HepG2 (cell line): Measurements from ENCODE around the gene CRYGA. TPM values are rescaled to one million over a fixed set of nuclear protein-coding genes. Genes with fewer than 3 reads are reported as not detected.
A peak's percentile ranks its signal among the peaks of the same experiment; 100 is the strongest.

Experiments used
- HOXA3 ChIP-seq: sonication (generic); formaldehyde crosslinking; IDR thresholded peaks from 2 replicates; pipeline ENCODE4 v1.5.0; 2020; ENCODE audit warnings: missing genetic modification reagents
- KLF12 ChIP-seq: sonication (generic); formaldehyde crosslinking; IDR thresholded peaks from 2 replicates; pipeline ENCODE4 v1.4.0; 2020; ENCODE audit warnings: missing genetic modification reagents, borderline replicate concordance
- MEIS1 ChIP-seq: sonication (generic); formaldehyde crosslinking; IDR thresholded peaks from 2 replicates; pipeline ENCODE4 v1.9.0; 2021; ENCODE audit warnings: mild to moderate bottlenecking, missing genetic modification reagents, moderate library complexity, borderline replicate concordance
- REPIN1 ChIP-seq: sonication (generic); formaldehyde crosslinking; IDR thresholded peaks from 2 replicates; pipeline ENCODE4 v1.8.0; 2022; ENCODE audit warnings: missing genetic modification reagents, low read depth, mild to moderate bottlenecking, borderline replicate concordance
- ZBTB20 ChIP-seq: sonication (generic); formaldehyde crosslinking; IDR thresholded peaks from 2 replicates; pipeline ENCODE4 v1.8.1; 2023; ENCODE audit warnings: missing genetic modification reagents, low read depth, mild to moderate bottlenecking, borderline replicate concordance
- ZNF136 ChIP-seq: sonication (generic); formaldehyde crosslinking; IDR thresholded peaks from 2 replicates; pipeline ENCODE4 v1.8.1; 2022; ENCODE audit warnings: low read depth, mild to moderate bottlenecking, moderate library complexity, missing genetic modification reagents
- ZNF292 ChIP-seq: sonication (generic); formaldehyde crosslinking; IDR thresholded peaks from 2 replicates; pipeline ENCODE4 v1.8.1; 2022; ENCODE audit warnings: mild to moderate bottlenecking, low read depth, missing genetic modification reagents, borderline replicate concordance
- ZNF44 ChIP-seq: sonication (generic); formaldehyde crosslinking; IDR thresholded peaks from 2 replicates; pipeline ENCODE4 v1.5.1; 2020; ENCODE audit warnings: mild to moderate bottlenecking, missing genetic modification reagents
- ZNF850 ChIP-seq: sonication (generic); formaldehyde crosslinking; conservative IDR thresholded peaks from 2 replicates; pipeline ENCODE4 v1.9.0; 2021; ENCODE audit warnings: mild to moderate bottlenecking, missing genetic modification reagents
- polyA plus RNA-seq, 8 experiments: library from polyadenylated mRNA; depleted of rRNA in 3 of 8; stranded (reverse) in 7 of 8; unstranded in 1 of 8; fragments of >200 nt; fragmentation: Illumina TruSeq in 4 of 8; extraction: Trizol in 4 of 8; gene quantifications; 2 replicates each; pipeline versions ENCODE4 v1.2.1 to v1.2.3, GENCODE V29; 2011 to 2016; ENCODE audit warnings: low read depth in 4 of 8, missing spikeins in 1 of 8, mixed read lengths in 1 of 8; ENCODE audit not compliant: insufficient read depth in 1 of 8
- total RNA-seq, 5 experiments: library from RNA; depleted of rRNA; stranded (reverse); fragments of >200 nt; fragmentation: Illumina TruSeq; extraction: Trizol; gene quantifications; 2 replicates each; pipeline ENCODE4 v1.2.3, GENCODE V29; 2016; ENCODE audit warnings: low read depth in 1 of 5
- TF ChIP-seq, protein P1 (sequence below): sonication (generic); formaldehyde crosslinking; IDR thresholded peaks from 2 replicates; pipeline ENCODE4 v1.8.0; 2023; ENCODE audit warnings: mild to moderate bottlenecking, missing genetic modification reagents
- TF ChIP-seq, protein P2 (sequence below): sonication (generic); formaldehyde crosslinking; IDR thresholded peaks from 2 replicates; pipeline ENCODE4; 2020; ENCODE audit warnings: missing genetic modification reagents, mild to moderate bottlenecking, borderline replicate concordance

CRYGA gene
- total and polyA plus RNA-seq, 2 of the 13 experiments (the other 11 are each of a cell fraction or from before 2014, with no cell fraction given): not detected

DNA sequence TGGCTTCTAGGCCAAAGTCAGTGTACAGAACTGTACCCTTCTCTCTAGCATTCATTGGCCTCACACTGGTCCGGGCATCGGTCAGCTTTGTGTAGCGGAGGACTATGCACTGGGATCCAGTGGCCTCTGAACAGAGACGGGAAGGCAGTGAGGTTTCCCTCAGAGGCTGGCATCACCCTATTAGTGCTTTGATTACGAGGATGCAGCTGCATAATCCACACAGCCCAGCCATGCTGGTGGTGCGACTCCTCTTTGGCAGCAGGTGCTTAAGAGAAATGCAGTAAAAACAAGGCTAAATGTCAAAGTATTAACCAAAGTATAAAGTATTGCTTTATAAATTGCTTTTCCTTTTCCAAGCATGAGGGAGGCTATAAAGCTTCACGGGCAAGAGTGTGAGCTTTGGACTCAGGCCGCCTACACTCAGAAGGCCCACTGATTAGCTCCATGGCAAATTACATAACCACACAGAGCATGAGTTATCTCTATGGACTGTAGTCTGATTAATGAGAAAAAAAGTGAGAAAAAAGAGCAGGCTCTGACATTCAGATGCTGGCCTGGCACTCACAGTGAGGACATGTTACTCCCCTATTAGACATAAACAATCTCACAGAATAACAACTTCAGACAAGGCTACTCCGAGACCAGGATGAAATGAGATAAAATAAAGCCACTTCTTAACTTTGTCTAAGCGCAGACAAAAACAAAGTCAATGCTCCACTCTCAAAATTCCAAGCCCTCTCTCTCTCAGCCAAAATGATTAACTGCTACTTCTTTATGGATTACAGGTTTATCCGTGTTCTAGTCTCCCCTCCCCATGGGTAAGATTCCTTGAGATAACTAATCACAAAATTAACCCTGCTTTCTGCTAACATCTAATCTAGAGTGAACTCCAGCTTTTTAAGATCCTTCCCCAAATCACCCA, 27.3 kb downstream of the CRYGA start (continued):
- peak; percentile 68; the same call in 1 of the 2 replicates for TF ChIP-seq ZNF292 (CRISPR knock-in tag)
- TF ChIP-seq ZNF850 (CRISPR knock-in tag): no peak
- TF ChIP-seq MEIS1 (CRISPR knock-in tag): no peak
- TF ChIP-seq HOXA3 (CRISPR knock-in tag): peak; percentile 67; the same call in 1 of the 2 replicates
- no peak for TF ChIP-seq ZNF136 (CRISPR knock-in tag)
- TF ChIP-seq ZBTB20 (CRISPR knock-in tag): 0 out of 2 replicates have a peak, but pooled peaks have one; percentile 14
- no peak for TF ChIP-seq KLF12 (CRISPR knock-in tag)
- TF ChIP-seq, protein P1, sequence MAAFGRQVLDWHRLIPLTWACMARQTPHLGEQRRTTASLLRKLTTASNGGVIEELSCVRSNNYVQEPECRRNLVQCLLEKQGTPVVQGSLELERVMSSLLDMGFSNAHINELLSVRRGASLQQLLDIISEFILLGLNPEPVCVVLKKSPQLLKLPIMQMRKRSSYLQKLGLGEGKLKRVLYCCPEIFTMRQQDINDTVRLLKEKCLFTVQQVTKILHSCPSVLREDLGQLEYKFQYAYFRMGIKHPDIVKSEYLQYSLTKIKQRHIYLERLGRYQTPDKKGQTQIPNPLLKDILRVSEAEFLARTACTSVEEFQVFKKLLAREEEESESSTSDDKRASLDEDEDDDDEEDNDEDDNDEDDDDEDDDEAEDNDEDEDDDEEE: peak; percentile 46; the same call in 1 of the 2 replicates
- TF ChIP-seq, protein P2, sequence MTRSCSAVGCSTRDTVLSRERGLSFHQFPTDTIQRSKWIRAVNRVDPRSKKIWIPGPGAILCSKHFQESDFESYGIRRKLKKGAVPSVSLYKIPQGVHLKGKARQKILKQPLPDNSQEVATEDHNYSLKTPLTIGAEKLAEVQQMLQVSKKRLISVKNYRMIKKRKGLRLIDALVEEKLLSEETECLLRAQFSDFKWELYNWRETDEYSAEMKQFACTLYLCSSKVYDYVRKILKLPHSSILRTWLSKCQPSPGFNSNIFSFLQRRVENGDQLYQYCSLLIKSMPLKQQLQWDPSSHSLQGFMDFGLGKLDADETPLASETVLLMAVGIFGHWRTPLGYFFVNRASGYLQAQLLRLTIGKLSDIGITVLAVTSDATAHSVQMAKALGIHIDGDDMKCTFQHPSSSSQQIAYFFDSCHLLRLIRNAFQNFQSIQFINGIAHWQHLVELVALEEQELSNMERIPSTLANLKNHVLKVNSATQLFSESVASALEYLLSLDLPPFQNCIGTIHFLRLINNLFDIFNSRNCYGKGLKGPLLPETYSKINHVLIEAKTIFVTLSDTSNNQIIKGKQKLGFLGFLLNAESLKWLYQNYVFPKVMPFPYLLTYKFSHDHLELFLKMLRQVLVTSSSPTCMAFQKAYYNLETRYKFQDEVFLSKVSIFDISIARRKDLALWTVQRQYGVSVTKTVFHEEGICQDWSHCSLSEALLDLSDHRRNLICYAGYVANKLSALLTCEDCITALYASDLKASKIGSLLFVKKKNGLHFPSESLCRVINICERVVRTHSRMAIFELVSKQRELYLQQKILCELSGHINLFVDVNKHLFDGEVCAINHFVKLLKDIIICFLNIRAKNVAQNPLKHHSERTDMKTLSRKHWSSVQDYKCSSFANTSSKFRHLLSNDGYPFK (CRISPR knock-in tag): no peak
- 0 out of 2 replicates have a peak, but pooled peaks have one; percentile 52 for TF ChIP-seq ZNF44 (CRISPR knock-in tag)
- 0 out of 2 replicates have a peak, but pooled peaks have one; percentile 14 for TF ChIP-seq REPIN1
